Esophagus muscularis mucosa (tissue), 3 donors: ENCODE data around the gene DRD3.

ENCODE experiments used
- CTCF ChIP-seq, 3 experiments: fragments of 200-600 bp in 2 of 3; fragments of 450-650 bp in 1 of 3; sonication (generic) in 2 of 3; IDR thresholded peaks; one replicate each; pipeline ENCODE4 v1.5.1; 2017 to 2019; ENCODE audit warnings: antibody characterized with exemption in 3 of 3, mild to moderate bottlenecking in 2 of 3, moderate library complexity in 1 of 3
- POLR2AphosphoS5 ChIP-seq, 2 donors: sonication (generic); formaldehyde crosslinking; IDR thresholded peaks; one replicate each; pipeline ENCODE4 v1.6.1; 2017; ENCODE audit warnings: antibody characterized with exemption in 2 of 2

- TF ChIP-seq CTCF (IDR thresholded peaks at IDR 0.05) (no peak), POLR2AphosphoS5 (IDR thresholded peaks at IDR 0.05) (no peak)
Observed at GRCh38 chr3:114147251-114147650, 31.6 kb downstream of the DRD3 start.
